Measurements from ENCODE around the gene MYO3A. TPM values are rescaled to one million over a fixed set of nuclear protein-coding genes. Genes with fewer than 3 reads are reported as not detected.
A peak's percentile ranks its signal among the peaks of the same experiment; 100 is the strongest.

The MYO3A gene
- total and polyA plus RNA-seq, 2 experiments from 2014 or later, result 3.0 to 10.7 TPM

DNA sequence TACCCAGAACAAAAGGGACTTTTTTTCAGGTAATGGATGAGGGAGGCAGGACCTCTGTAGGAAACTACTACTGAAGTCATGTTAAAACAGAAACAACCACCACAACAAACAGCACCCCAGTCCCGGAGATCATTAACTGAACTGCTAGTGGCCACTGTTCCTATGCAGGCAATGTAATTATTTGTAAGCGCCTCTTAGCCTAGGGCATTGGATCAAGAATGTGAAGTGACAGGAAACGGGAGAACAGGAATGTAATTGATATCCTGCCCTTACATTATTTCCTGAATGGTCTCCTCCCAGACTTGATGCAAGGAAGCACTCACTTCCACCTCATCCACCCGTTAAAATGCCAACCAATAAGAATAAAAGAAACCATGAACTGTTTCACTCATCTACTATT is 265.8 kb downstream of the MYO3A start:
- Histone ChIP-seq H4K20me1 (replicated peaks; ENCODE audit: insufficient read depth) (no peaks in the 10 kb centered on the region), H3K27me3 (ENCODE audit: insufficient read depth) (no peaks in the 10 kb centered on the region), H2AFZ (no peak overlapping the region), H3F3A (replicated peaks; ENCODE audit: low read depth) (no peaks in the 10 kb centered on the region), H3K27ac (ENCODE audit: low read depth) (no peak overlapping the region), H3K4me3 (no peak overlapping the region), H3K4me2 (0 out of 2 replicates have a peak overlapping the region, but pooled peaks have one; percentile 17), H3K4me1 (ENCODE audit: insufficient read depth) (peaks cover 13% of the 10 kb centered on the region), H3K36me3 (ENCODE audit: insufficient read depth) (no peaks in the 10 kb centered on the region), H3K9me2 (ENCODE audit: insufficient read depth) (no peaks in the 10 kb centered on the region), H3K79me2 (replicated peaks; ENCODE audit: insufficient read depth) (no peaks in the 10 kb centered on the region)
- Mint-ChIP-seq H3K4me3 (no peak overlapping the region), H3K27ac (no peak overlapping the region), H3K36me3 (ENCODE audit: low read depth) (no peaks in the 10 kb centered on the region), H3K4me1 (peaks cover 14% of the 10 kb centered on the region; the same call in 2 of the 3 replicates), H3K9me3 (no peaks in the 10 kb centered on the region), H3K27me3 (ENCODE audit: insufficient read depth, low read depth, poor library complexity) (peaks cover 3% of the 10 kb centered on the region)
- no peak for TF ChIP-seq EZH2 (IDR thresholded peaks at IDR 0.05; ENCODE audit: low read depth, unreplicated experiment)
- TF ChIP-seq EZH2phosphoT487 (IDR thresholded peaks at IDR 0.05; ENCODE audit: unreplicated experiment), result no peak
- no peak for TF ChIP-seq POLR2AphosphoS5 (IDR thresholded peaks at IDR 0.05; ENCODE audit: low read depth)
- TF ChIP-seq, protein P1, sequence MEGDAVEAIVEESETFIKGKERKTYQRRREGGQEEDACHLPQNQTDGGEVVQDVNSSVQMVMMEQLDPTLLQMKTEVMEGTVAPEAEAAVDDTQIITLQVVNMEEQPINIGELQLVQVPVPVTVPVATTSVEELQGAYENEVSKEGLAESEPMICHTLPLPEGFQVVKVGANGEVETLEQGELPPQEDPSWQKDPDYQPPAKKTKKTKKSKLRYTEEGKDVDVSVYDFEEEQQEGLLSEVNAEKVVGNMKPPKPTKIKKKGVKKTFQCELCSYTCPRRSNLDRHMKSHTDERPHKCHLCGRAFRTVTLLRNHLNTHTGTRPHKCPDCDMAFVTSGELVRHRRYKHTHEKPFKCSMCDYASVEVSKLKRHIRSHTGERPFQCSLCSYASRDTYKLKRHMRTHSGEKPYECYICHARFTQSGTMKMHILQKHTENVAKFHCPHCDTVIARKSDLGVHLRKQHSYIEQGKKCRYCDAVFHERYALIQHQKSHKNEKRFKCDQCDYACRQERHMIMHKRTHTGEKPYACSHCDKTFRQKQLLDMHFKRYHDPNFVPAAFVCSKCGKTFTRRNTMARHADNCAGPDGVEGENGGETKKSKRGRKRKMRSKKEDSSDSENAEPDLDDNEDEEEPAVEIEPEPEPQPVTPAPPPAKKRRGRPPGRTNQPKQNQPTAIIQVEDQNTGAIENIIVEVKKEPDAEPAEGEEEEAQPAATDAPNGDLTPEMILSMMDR (conservative IDR thresholded peaks at IDR 0.05; ENCODE audit: low read depth in 2 of 2), result no peak
- no peak for TF ChIP-seq JUNB (IDR thresholded peaks at IDR 0.05; ENCODE audit: unreplicated experiment)
- no peak for TF ChIP-seq STAT1 (IDR thresholded peaks at IDR 0.05; ENCODE audit: unreplicated experiment)
- no peak for TF ChIP-seq ZNF114 (CRISPR knock-in tag; IDR thresholded peaks at IDR 0.05)
- TF ChIP-seq ZNF331 (CRISPR knock-in tag; IDR thresholded peaks at IDR 0.05; ENCODE audit: low read depth), result no peak
- TF ChIP-seq, protein P2, sequence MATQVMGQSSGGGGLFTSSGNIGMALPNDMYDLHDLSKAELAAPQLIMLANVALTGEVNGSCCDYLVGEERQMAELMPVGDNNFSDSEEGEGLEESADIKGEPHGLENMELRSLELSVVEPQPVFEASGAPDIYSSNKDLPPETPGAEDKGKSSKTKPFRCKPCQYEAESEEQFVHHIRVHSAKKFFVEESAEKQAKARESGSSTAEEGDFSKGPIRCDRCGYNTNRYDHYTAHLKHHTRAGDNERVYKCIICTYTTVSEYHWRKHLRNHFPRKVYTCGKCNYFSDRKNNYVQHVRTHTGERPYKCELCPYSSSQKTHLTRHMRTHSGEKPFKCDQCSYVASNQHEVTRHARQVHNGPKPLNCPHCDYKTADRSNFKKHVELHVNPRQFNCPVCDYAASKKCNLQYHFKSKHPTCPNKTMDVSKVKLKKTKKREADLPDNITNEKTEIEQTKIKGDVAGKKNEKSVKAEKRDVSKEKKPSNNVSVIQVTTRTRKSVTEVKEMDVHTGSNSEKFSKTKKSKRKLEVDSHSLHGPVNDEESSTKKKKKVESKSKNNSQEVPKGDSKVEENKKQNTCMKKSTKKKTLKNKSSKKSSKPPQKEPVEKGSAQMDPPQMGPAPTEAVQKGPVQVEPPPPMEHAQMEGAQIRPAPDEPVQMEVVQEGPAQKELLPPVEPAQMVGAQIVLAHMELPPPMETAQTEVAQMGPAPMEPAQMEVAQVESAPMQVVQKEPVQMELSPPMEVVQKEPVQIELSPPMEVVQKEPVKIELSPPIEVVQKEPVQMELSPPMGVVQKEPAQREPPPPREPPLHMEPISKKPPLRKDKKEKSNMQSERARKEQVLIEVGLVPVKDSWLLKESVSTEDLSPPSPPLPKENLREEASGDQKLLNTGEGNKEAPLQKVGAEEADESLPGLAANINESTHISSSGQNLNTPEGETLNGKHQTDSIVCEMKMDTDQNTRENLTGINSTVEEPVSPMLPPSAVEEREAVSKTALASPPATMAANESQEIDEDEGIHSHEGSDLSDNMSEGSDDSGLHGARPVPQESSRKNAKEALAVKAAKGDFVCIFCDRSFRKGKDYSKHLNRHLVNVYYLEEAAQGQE (IDR thresholded peaks at IDR 0.05; ENCODE audit: unreplicated experiment), result no peak
- no peak for TF ChIP-seq CREB1 (CRISPR knock-in tag; IDR thresholded peaks at IDR 0.05; ENCODE audit: low read depth)
- ATAC-seq (no peak), DNase-seq (ENCODE audit: low spot score) (peak; percentile 47)

DNA sequence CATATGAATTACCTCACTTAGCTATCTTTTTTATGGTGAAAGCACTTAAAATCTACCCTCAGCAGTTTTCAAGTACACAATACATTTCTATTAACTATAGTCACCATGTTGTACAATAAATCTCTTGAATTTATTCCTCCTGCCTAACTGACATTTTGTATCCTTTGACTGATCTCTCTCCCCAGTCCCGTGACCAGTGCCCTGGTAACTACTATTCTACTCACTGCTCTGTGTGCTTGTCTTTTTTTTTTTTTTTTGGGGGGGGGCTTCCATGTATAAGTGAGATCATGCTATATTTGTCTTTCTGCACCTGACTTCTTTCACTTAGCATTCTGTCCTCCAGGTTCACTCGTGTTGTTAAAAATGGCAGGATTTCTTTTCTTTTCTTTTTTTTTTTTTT is 271.2 kb downstream of the MYO3A start:
- H4K20me1 ChIP-seq (replicated peaks; ENCODE audit: insufficient read depth), result no peaks in the 10 kb centered on the region
- H3K79me2 ChIP-seq (replicated peaks; ENCODE audit: insufficient read depth), result no peaks in the 10 kb centered on the region
- no peaks in the 10 kb centered on the region for H3K9me2 ChIP-seq (ENCODE audit: insufficient read depth)
- H2AFZ ChIP-seq, result no peak overlapping the region
- no peak overlapping the region for H3K4me3 ChIP-seq
- H3K27me3 ChIP-seq (ENCODE audit: insufficient read depth), result peaks cover 22% of the 10 kb centered on the region
- DNase-seq (ENCODE audit: low spot score) (no peak), ATAC-seq (no peak)
- H3F3A ChIP-seq (replicated peaks; ENCODE audit: low read depth), result no peaks in the 10 kb centered on the region
- Mint-ChIP-seq H3K27ac (no peak overlapping the region), H3K36me3 (ENCODE audit: low read depth) (no peaks in the 10 kb centered on the region), H3K4me3 (no peak overlapping the region), H3K27me3 (ENCODE audit: insufficient read depth, low read depth, poor library complexity) (peaks cover 5% of the 10 kb centered on the region), H3K4me1 (peaks cover 2% of the 10 kb centered on the region; the same call in 2 of the 3 replicates), H3K9me3 (no peaks in the 10 kb centered on the region; the same call in 1 of the 3 replicates)
- H3K4me1 ChIP-seq (ENCODE audit: insufficient read depth), result peaks cover 8% of the 10 kb centered on the region; the same call in 1 of the 2 replicates
- H3K27ac ChIP-seq (ENCODE audit: low read depth), result no peak overlapping the region
- no peaks in the 10 kb centered on the region for H3K36me3 ChIP-seq (ENCODE audit: insufficient read depth)
- no peak overlapping the region for H3K4me2 ChIP-seq
- TF ChIP-seq EZH2 (IDR thresholded peaks at IDR 0.05; ENCODE audit: low read depth, unreplicated experiment), result no peak
- TF ChIP-seq, protein P2 (IDR thresholded peaks at IDR 0.05; ENCODE audit: unreplicated experiment), result no peak
- no peak for TF ChIP-seq CREB1 (CRISPR knock-in tag; IDR thresholded peaks at IDR 0.05; ENCODE audit: low read depth)
- TF ChIP-seq, protein P3, sequence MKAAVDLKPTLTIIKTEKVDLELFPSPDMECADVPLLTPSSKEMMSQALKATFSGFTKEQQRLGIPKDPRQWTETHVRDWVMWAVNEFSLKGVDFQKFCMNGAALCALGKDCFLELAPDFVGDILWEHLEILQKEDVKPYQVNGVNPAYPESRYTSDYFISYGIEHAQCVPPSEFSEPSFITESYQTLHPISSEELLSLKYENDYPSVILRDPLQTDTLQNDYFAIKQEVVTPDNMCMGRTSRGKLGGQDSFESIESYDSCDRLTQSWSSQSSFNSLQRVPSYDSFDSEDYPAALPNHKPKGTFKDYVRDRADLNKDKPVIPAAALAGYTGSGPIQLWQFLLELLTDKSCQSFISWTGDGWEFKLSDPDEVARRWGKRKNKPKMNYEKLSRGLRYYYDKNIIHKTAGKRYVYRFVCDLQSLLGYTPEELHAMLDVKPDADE (IDR thresholded peaks at IDR 0.05), result no peak
- no peak for TF ChIP-seq ZNF331 (CRISPR knock-in tag; IDR thresholded peaks at IDR 0.05; ENCODE audit: low read depth)
- TF ChIP-seq JUNB (IDR thresholded peaks at IDR 0.05; ENCODE audit: unreplicated experiment), result no peak
- TF ChIP-seq EZH2phosphoT487 (IDR thresholded peaks at IDR 0.05; ENCODE audit: unreplicated experiment), result no peak
- TF ChIP-seq STAT1 (IDR thresholded peaks at IDR 0.05; ENCODE audit: unreplicated experiment), result no peak
- no peak for TF ChIP-seq ZNF114 (CRISPR knock-in tag; IDR thresholded peaks at IDR 0.05)
- TF ChIP-seq NANOG (IDR thresholded peaks at IDR 0.05; ENCODE audit: borderline replicate concordance), result no peak
- no peak for TF ChIP-seq POLR2AphosphoS5 (IDR thresholded peaks at IDR 0.05; ENCODE audit: low read depth)
